OCI-LY1 (cell line): ENCODE measurements around the gene SLC16A3.

Experiments used
- H2AFZ ChIP-seq: fragments of 200-600 bp; sonication (generic), shearing (Covaris generic); 2 replicates; pipeline ENCODE4 v1.6.0; 2014; ENCODE audit warnings: antibody characterized with exemption, mild to moderate bottlenecking, low read length
- H3F3A ChIP-seq: fragments of 200-600 bp; sonication (generic), shearing (Covaris generic); 2 replicates; pipeline ENCODE4 v1.6.0; 2014; ENCODE audit warnings: mild to moderate bottlenecking, antibody characterized with exemption, low read length, moderate library complexity; ENCODE audit not compliant: insufficient read depth
- H3K27ac ChIP-seq: fragments of 200-600 bp; sonication (generic); 2 replicates; pipeline ENCODE4 v1.5.1; 2014; ENCODE audit warnings: low read length, mixed run types, mild to moderate bottlenecking, low read depth; ENCODE audit not compliant: poor library complexity, severe bottlenecking
- H3K27me3 ChIP-seq: fragments of 200-600 bp; sonication (generic); 2 replicates; pipeline ENCODE4 v1.6.0; 2014; ENCODE audit warnings: antibody characterized with exemption, mild to moderate bottlenecking, low read length, moderate library complexity; ENCODE audit not compliant: insufficient read depth
- H3K36me3 ChIP-seq: fragments of 200-600 bp; sonication (generic); 2 replicates; pipeline ENCODE4 v1.6.1; 2014; ENCODE audit warnings: mild to moderate bottlenecking, antibody characterized with exemption, low read length, moderate library complexity, mixed read lengths; ENCODE audit not compliant: insufficient read depth
- H3K4me1 ChIP-seq: fragments of 200-600 bp; sonication (generic); 2 replicates; pipeline ENCODE4 v1.5.1; 2014; ENCODE audit warnings: mild to moderate bottlenecking, low read length, moderate library complexity; ENCODE audit not compliant: insufficient read depth, severe bottlenecking
- H3K4me2 ChIP-seq: fragments of 200-600 bp; sonication (generic), shearing (Covaris generic); 2 replicates; pipeline ENCODE4 v1.6.1; 2014; ENCODE audit warnings: low read length
- H3K4me3 ChIP-seq: fragments of 200-600 bp; sonication (generic); 2 replicates; pipeline ENCODE4 v1.5.1; 2014; ENCODE audit warnings: low read length, low read depth, mild to moderate bottlenecking, mixed read lengths; ENCODE audit not compliant: poor library complexity, severe bottlenecking
- H3K79me2 ChIP-seq: fragments of 200-600 bp; shearing (Covaris generic); 2 replicates; pipeline ENCODE4 v1.6.1; 2016; ENCODE audit warnings: mixed run types, low read length, mixed read lengths; ENCODE audit not compliant: insufficient read depth
- H3K9ac ChIP-seq: fragments of 200-600 bp; sonication (generic), shearing (Covaris generic); 2 replicates; pipeline ENCODE4 v1.6.1; 2014; ENCODE audit warnings: mild to moderate bottlenecking, low read length, mixed read lengths
- H3K9me2 ChIP-seq: fragments of 200-600 bp; sonication (generic), shearing (Covaris generic); 2 replicates; pipeline ENCODE4 v1.6.1; 2014; ENCODE audit warnings: low read depth, mild to moderate bottlenecking, low read length, mixed read lengths
- H3K9me3 ChIP-seq: fragments of 200-600 bp; shearing (Covaris generic); 2 replicates; pipeline ENCODE4 v1.6.1; 2014; ENCODE audit warnings: low read length, mixed read lengths
- H4K20me1 ChIP-seq: fragments of 200-600 bp; sonication (generic), shearing (Covaris generic); 2 replicates; pipeline ENCODE4 v1.6.0; 2016; ENCODE audit warnings: mild to moderate bottlenecking, low read length; ENCODE audit not compliant: insufficient read depth
- CTCF ChIP-seq: fragments of 200-600 bp; sonication (generic), shearing (Covaris generic); IDR thresholded peaks from 2 replicates; pipeline ENCODE4 v1.5.1; 2017; ENCODE audit warnings: mild to moderate bottlenecking, antibody characterized with exemption, low read length, moderate library complexity, mixed read lengths
- EZH2 ChIP-seq: fragments of 200-600 bp; sonication (generic), shearing (Covaris generic); IDR thresholded peaks from 2 replicates; pipeline ENCODE4 v1.8.0; 2017; ENCODE audit warnings: borderline replicate concordance, mixed run types, mild to moderate bottlenecking, antibody characterized with exemption, low read length, moderate library complexity, mixed read lengths

Gene SLC16A3

DNA sequence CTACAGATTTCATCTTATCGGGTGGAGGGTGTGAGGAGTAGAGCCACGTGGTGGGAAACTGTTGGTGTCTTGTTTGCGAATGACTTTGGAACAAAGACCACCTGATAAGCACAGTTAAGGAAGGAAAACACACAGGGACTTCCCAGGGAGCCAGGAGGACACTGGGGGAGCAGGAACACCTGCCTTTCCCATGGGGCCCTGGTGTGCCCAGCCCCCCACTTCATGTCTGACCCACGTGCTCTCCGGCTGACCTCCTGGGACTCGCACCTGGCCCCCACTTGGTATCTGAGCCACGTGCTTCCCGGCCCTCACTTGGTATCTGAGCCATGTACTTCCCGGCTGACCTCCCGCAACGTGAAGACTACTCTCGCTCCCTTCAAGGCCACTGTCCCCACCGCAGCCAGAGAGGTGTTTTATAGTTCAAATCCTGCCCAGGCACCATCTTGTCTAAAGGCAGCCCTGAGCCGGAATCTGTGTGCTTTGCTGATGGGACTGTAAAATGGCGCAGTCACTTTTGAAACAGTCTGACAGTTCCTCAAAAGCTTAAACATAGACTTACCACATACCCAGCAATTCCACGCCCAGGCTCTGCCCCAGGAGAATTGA is 50.0 kb downstream of the SLC16A3 start:
- H3K9ac ChIP-seq = no peak overlapping the region; the same call in 1 of the 2 replicates
- H3K79me2 ChIP-seq = no peaks in the 10 kb centered on the region
- no peaks in the 10 kb centered on the region for H3K9me2 ChIP-seq
- TF ChIP-seq CTCF (no peak), EZH2 (no peak)
- no peaks in the 10 kb centered on the region for H3K36me3 ChIP-seq
- H2AFZ ChIP-seq = peak overlapping the region; percentile 18; the same call in 1 of the 2 replicates
- no peaks in the 10 kb centered on the region for H3K9me3 ChIP-seq
- H3K4me1 ChIP-seq = peaks cover 32% of the 10 kb centered on the region
- no peaks in the 10 kb centered on the region for H3F3A ChIP-seq
- no peak overlapping the region for H3K4me3 ChIP-seq
- no peaks in the 10 kb centered on the region for H4K20me1 ChIP-seq
- H3K4me2 ChIP-seq = peak overlapping the region; percentile 8
- H3K27me3 ChIP-seq = peaks cover 9% of the 10 kb centered on the region
- no peak overlapping the region for H3K27ac ChIP-seq

DNA sequence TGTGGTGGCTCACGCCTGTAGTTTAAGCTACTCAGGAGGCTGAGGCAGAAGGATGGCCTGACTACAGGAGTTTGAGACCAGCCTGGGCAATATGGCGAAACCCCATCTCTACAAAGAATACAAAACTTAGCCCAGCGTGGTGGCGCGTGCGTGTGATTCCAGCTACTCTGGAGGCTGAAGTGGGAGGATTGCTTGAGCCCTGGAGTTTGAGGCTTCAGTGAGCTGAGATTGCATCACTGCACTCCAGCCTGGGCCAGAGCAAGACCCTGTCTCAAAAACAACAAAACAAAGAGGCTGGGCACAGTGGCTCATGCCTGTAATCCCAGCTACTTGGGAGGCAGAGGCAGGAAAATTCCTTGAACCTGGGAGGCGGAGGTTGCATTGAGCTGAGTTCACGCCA is 51.7 kb downstream of the SLC16A3 start:
- Histone ChIP-seq H3K36me3 (no peaks in the 10 kb centered on the region), H3K27me3 (no peaks in the 10 kb centered on the region; the same call in none of the 2 replicates), H3K4me2 (no peak overlapping the region), H3K9me3 (no peaks in the 10 kb centered on the region), H3K4me3 (no peak overlapping the region), H3K4me1 (peaks cover 15% of the 10 kb centered on the region), H3K79me2 (no peaks in the 10 kb centered on the region), H3K9me2 (no peaks in the 10 kb centered on the region), H3K27ac (no peak overlapping the region), H4K20me1 (no peaks in the 10 kb centered on the region), H3K9ac (no peak overlapping the region), H3F3A (no peaks in the 10 kb centered on the region), H2AFZ (no peak overlapping the region)
- TF ChIP-seq EZH2 (no peak), CTCF (no peak)

DNA sequence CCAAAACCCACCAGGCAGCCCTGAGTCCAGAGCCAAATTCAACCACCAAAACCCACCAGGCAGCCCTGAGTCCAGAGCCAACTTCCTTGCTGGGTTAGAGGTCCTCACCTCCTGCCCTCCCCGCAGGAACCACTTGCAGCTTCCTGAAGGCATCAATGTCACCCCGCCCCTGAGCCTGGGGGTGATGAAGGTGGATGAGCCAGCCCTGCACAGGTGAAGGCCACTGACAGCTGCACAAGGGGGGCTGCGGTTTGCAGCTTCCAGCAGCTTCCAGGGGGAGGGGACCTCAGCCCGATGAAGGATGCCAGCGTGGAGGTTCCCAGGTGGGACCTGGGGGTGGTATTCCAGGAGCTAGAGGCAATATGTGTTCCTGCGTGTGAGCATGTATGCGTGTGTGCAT is 52.2 kb downstream of the SLC16A3 start:
- no peaks in the 10 kb centered on the region for H3K9me3 ChIP-seq
- TF ChIP-seq EZH2 (no peak), CTCF (no peak)
- H3K4me3 ChIP-seq = no peak overlapping the region
- H3K36me3 ChIP-seq = no peaks in the 10 kb centered on the region
- no peaks in the 10 kb centered on the region for H3K79me2 ChIP-seq
- peaks cover 15% of the 10 kb centered on the region for H3K4me1 ChIP-seq
- H3K27ac ChIP-seq = no peak overlapping the region
- H3K9me2 ChIP-seq = no peaks in the 10 kb centered on the region
- no peak overlapping the region for H2AFZ ChIP-seq
- H3K4me2 ChIP-seq = no peak overlapping the region
- H3K27me3 ChIP-seq = no peaks in the 10 kb centered on the region; the same call in 1 of the 2 replicates
- H4K20me1 ChIP-seq = no peaks in the 10 kb centered on the region
- H3F3A ChIP-seq = no peaks in the 10 kb centered on the region
- H3K9ac ChIP-seq = no peak overlapping the region
